ENCODE data around the gene POU2AF3. TPM values are rescaled to one million over a fixed set of nuclear protein-coding genes. Genes with fewer than 3 reads are reported as not detected.
"Not testable (repeated sequence)": the region's sequence is repeated elsewhere in the genome, so short reads cannot be mapped to it uniquely, and the experiment has no call there.

Gene POU2AF3
- not detected for total RNA-seq

DNA sequence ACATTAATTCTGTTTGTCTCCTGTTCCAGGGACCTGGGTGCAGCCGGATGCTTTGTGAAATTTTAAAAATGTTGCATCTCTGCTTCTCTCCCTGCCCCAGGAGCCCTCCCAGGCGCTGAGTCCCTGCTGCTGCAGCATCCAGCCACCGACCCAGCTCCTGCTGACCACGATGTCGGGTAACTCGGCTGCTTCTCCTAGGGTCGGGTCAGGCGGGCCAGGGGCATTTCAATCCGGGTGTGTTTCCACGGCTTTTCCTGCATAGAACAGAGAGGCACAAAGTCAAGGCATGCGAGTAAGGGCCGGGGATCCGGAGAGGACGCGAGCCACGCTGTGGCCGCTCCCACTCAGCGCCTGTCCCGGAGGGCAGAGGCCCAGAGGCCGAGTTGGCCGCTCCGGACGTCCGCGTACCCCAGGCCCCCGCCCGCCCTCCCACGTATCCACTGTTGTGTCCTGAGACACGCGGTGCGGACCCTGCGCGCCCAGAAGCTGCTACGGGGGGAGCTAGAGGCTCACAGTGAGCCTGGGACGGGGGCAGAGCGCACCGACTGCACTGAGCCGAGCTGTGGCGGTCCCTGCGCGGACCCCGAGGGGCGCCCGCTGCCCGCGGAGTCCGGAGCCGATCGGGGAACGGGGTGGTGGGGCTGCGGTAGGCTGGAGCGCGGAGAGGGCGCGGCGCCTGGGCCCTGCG lies at the start of gene POU2AF3:
POU2AF3 (plus strand) TSS at position 134 of the 688 bp plus-strand sequence; CDS start at position 170, 36 bp downstream.
- Mint-ChIP-seq H3K4me1 (no peaks in the 10 kb centered on the region), H3K4me3 (peak within 1 kb of the TSS; percentile 17), H3K9me3 (no peaks in the 10 kb centered on the region), H3K36me3 (ENCODE audit: low read depth) (no peaks in the 10 kb centered on the region), H3K27me3 (peaks cover 39% of the 10 kb centered on the region), H3K27ac (no peak within 1 kb of the TSS)
- ATAC-seq (replicated peaks), result no peak

GRCh38 chr11:111250936-111251335 lies 47.4 kb upstream of the POU2AF3 start:
- Mint-ChIP-seq H3K36me3 (ENCODE audit: low read depth) (no peaks in the 10 kb centered on the region), H3K27me3 (peaks cover 6% of the 10 kb centered on the region), H3K4me1 (no peaks in the 10 kb centered on the region), H3K27ac (no peak overlapping the region), H3K4me3 (no peak overlapping the region), H3K9me3 (no peaks in the 10 kb centered on the region)
- ATAC-seq (replicated peaks), result no peak

DNA sequence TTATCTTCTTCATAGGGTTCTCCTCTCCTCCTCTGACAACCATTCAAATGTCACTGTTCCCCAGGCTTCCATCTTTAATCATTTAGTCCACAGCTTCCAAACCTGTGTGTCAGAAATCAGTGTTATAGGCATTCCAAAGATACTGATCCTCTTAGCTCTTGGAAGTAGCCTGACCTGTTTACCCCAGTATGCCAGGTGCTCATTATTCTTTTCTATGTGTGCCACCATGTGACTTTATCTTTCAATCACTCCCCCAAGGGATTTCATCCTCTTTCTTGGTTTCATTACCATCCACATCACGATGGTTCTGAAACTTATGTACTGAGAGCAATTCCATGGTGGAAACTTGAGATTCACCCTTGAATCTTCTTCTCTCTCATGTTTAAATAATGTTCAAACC lies 45.2 kb upstream of the POU2AF3 start:
- H3K27me3 Mint-ChIP-seq, result peaks cover 8% of the 10 kb centered on the region
- no peak for ATAC-seq (replicated peaks)
- H3K36me3 Mint-ChIP-seq (ENCODE audit: low read depth), result no peaks in the 10 kb centered on the region
- no peaks in the 10 kb centered on the region for H3K4me1 Mint-ChIP-seq
- no peak overlapping the region for H3K4me3 Mint-ChIP-seq
- H3K9me3 Mint-ChIP-seq, result no peaks in the 10 kb centered on the region
- H3K27ac Mint-ChIP-seq, result no peak overlapping the region

DNA sequence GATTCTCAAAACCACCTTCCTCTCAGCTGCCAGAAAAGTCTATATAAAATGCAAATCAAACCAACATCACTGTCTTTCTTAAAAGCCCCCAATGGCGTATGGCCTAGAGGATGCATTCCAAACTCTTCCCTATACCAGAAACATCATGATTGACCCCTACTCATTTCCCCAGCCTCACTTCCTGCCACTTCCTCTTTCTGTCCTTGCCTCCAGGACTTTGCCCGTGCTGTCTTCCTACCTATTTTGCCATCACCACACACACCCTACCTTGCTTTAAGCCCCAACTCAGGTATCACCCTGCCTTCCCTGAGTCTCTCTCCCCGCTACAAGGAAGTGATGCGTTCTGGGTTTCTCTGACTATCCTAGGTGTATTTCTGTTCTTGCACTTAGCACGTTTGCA lies 44.7 kb upstream of the POU2AF3 start:
- Mint-ChIP-seq H3K4me1 (no peaks in the 10 kb centered on the region), H3K4me3 (no peak overlapping the region), H3K27ac (no peak overlapping the region), H3K36me3 (ENCODE audit: low read depth) (no peaks in the 10 kb centered on the region), H3K27me3 (peaks cover 8% of the 10 kb centered on the region), H3K9me3 (no peaks in the 10 kb centered on the region)
- no peak for ATAC-seq (replicated peaks)

DNA sequence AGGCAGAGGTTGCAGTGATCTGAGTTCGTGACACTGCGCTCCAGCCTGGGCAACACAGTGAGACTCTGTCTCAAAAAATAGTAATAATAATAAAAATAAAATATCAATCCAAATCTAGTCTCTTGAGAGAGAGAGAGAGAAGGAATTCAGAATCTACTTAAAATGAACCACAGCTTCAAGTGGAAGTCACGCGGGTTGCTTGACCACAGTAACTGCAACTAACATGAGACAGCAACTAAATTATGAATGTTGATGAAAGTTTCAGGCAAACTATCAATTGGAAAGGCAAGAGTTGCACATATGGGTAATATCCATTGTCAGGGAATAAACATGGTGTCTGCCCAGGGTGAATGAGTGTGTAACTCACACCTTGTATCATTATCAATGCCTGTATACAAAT lies 40.3 kb upstream of the POU2AF3 start:
- Mint-ChIP-seq H3K36me3 (ENCODE audit: low read depth) (no peaks in the 10 kb centered on the region), H3K9me3 (no peaks in the 10 kb centered on the region), H3K27me3 (peaks cover 34% of the 10 kb centered on the region), H3K4me3 (no peak overlapping the region), H3K4me1 (no peaks in the 10 kb centered on the region), H3K27ac (no peak overlapping the region)
- no peak for ATAC-seq (replicated peaks)

DNA sequence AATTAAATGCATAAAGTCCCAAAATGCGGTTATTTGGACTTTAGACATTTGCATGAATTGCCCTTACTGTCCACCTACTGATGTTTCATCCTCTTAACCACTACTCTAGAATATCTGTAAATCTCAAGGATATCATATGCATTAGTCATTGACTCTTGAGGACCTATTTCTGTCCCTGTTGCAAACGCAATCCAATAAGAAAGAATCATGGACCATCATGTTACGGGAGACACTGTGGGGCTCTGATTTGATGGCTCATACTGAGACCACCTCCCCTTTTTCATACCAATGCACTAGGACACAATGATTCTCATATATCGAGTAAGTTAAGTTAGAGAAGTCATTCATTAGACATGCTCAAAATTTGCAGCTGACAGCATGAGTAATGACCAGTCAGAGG lies 38.5 kb upstream of the POU2AF3 start:
- Mint-ChIP-seq H3K27ac (no peak overlapping the region), H3K4me1 (no peaks in the 10 kb centered on the region), H3K4me3 (no peak overlapping the region), H3K27me3 (peaks cover 42% of the 10 kb centered on the region), H3K36me3 (ENCODE audit: low read depth) (no peaks in the 10 kb centered on the region), H3K9me3 (no peaks in the 10 kb centered on the region)
- no peak for ATAC-seq (replicated peaks)

DNA sequence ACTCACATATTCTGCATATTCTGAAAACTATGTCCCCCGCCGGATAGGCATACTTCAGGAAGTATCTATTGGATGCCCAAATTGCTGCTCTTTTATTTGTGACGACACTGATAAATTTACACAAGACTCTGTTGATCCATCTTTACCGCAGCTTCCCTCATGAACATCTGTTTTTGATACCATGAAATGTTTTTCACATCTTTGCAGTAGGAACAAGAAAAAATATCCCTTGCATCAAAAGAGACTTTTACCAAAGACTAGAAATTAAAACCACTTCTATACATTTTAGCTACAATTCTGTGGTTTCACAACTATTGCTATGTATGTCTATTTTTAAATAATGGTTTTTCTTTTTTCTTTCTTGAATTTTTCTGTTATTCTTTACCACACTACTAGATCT lies 37.5 kb upstream of the POU2AF3 start:
- peaks cover 42% of the 10 kb centered on the region for H3K27me3 Mint-ChIP-seq

DNA sequence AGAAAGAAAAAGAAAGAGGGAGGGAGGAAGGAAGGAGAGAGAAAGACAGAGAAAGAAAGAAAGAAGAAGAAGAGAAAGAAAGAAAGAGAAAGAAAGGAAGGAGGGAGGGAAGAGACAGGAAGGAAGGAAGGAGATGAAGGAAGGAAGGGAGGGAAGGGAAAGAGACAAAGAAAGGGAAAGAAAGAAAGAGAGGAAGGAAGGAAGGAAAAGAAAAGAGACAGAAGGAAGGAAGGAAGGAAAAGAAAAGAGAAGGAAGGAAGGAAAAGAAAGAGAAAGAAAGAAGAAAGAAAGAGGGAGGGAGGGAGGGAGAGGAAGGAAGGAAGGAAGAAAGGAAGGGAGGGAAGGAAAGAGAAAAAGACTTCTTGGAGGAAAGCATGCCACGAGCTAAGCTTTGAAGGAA lies 33.7 kb upstream of the POU2AF3 start:
- Mint-ChIP-seq H3K36me3 (ENCODE audit: low read depth) (no peaks in the 10 kb centered on the region), H3K27me3 (peaks cover 37% of the 10 kb centered on the region), H3K27ac (no peak overlapping the region), H3K4me1 (no peaks in the 10 kb centered on the region), H3K9me3 (no peaks in the 10 kb centered on the region), H3K4me3 (no peak overlapping the region)
- ATAC-seq (replicated peaks), result no peak

More for the DNA sequence above, 37.5 kb upstream of the POU2AF3 start:
- H3K9me3 Mint-ChIP-seq, result no peaks in the 10 kb centered on the region
- ATAC-seq (replicated peaks), result no peak
- no peak overlapping the region for H3K27ac Mint-ChIP-seq
- no peak overlapping the region for H3K4me3 Mint-ChIP-seq
- no peaks in the 10 kb centered on the region for H3K4me1 Mint-ChIP-seq
- H3K36me3 Mint-ChIP-seq (ENCODE audit: low read depth), result no peaks in the 10 kb centered on the region

DNA sequence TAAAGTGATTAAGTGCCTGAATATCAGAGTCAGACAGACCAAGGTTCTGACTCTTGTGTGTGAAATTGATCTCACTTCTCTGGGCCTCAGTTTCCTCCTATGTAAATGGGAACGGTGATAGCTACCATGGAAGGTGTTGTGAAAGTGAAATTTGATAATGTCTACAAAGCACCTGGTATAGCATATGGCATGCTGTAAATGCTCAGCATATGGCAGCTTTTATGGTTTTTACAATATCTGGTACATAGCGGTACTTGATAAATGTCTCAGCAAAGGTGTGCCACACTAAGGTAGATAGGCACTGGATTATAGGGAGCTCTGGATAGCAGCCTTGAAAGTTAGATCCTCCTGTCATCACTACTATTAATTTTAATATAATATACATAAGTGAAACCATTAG lies 32.9 kb upstream of the POU2AF3 start:
- ATAC-seq (replicated peaks), result no peak
- Mint-ChIP-seq H3K4me3 (no peak overlapping the region), H3K36me3 (ENCODE audit: low read depth) (no peaks in the 10 kb centered on the region), H3K9me3 (no peaks in the 10 kb centered on the region), H3K4me1 (no peaks in the 10 kb centered on the region), H3K27me3 (peaks cover 32% of the 10 kb centered on the region), H3K27ac (no peak overlapping the region)

DNA sequence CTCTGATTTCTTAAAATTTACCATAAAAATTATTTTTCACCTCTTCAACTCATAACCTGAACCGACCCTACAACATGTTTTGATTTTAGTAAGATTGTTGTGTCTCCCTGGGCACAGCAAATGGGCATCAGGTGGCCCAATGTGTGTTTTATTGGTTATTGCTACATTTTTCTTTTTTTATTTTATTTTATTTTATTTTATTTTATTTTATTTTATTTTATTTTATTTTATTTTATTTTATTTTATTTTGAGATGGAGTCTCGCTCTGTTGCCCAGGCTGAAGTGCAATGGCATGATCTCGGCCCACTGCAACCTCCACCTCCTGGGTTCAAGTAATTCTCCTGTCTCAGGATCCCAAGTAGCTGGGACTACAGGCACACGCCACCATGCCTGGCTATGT lies 30.0 kb upstream of the POU2AF3 start:
- not testable (repeated sequence) for H3K4me3 Mint-ChIP-seq; H3K9me3 Mint-ChIP-seq; ATAC-seq (replicated peaks); H3K27ac Mint-ChIP-seq; H3K4me1 Mint-ChIP-seq; H3K36me3 Mint-ChIP-seq (ENCODE audit: low read depth)
- H3K27me3 Mint-ChIP-seq, result peaks cover 22% of the 10 kb centered on the region

DNA sequence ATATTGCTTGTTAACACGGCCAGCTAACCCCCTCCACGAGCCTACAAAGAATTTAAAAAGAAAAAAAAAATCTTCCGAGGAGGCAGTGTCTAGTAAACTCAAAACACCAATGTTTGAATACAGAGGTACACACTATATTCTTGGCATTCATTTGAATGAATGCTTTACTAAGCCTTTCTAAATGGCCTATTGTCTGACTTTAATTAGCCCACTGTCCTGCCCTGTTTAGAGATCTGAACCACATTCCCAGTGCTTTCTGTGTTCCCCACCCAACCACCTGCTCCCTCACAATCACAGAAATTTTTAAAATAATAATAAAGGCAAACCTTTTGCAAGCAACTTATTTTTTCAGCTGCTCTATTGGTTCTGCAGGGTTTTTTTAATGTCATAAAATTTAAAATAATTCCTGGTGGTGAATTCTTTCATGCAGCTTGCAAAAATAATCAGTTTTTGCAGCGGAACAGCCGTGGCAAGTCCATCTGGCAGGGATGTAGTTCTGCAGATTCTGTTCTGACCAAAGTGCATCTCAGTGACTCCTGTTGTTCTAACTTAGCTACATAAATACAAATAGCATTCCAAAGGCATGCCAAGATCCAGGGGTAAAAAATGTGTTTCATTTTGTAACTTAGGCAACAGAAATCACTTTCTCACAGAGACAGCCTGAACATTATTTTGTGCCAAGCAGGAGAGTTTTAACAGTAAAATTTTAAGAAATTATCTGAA lies 29.0 kb upstream of the POU2AF3 start:
- Mint-ChIP-seq H3K27ac (no peak overlapping the region), H3K4me3 (no peak overlapping the region), H3K27me3 (peaks cover 22% of the 10 kb centered on the region), H3K4me1 (no peaks in the 10 kb centered on the region), H3K9me3 (no peaks in the 10 kb centered on the region), H3K36me3 (ENCODE audit: low read depth) (no peaks in the 10 kb centered on the region)
- no peak for ATAC-seq (replicated peaks)

DNA sequence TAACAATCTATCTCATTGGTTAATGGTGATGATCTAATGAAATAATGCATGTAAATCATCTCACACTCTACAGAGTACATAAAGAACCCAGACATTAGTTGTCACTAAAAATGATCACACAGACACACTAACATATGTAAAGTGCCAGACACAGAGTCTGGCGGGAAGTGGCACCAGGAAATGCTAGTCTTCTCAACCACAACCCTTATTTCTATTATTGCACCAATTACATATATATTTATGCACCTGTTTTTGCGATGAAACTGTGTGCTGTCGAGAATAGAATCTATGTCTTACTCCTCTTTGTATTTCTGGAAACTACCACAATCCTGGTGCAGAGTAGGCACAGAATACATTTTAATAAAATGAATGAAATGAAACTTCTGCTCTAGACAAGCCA lies 25.9 kb upstream of the POU2AF3 start:
- no peak overlapping the region for H3K27ac Mint-ChIP-seq
- no peaks in the 10 kb centered on the region for H3K4me1 Mint-ChIP-seq
- peaks cover 32% of the 10 kb centered on the region for H3K27me3 Mint-ChIP-seq
- H3K36me3 Mint-ChIP-seq (ENCODE audit: low read depth), result no peaks in the 10 kb centered on the region
- ATAC-seq (replicated peaks), result no peak
- H3K9me3 Mint-ChIP-seq, result no peaks in the 10 kb centered on the region
- H3K4me3 Mint-ChIP-seq, result no peak overlapping the region

- no peaks in the 10 kb centered on the region for H3K36me3 Mint-ChIP-seq (ENCODE audit: low read depth)
- no peak overlapping the region for H3K4me3 Mint-ChIP-seq
- H3K9me3 Mint-ChIP-seq, result no peaks in the 10 kb centered on the region
- ATAC-seq (replicated peaks), result no peak
- H3K4me1 Mint-ChIP-seq, result no peaks in the 10 kb centered on the region
- no peaks in the 10 kb centered on the region for H3K27me3 Mint-ChIP-seq
- no peak overlapping the region for H3K27ac Mint-ChIP-seq
Measured at GRCh38 chr11:111282562-111283075, 15.7 kb upstream of the POU2AF3 start.

- Mint-ChIP-seq H3K36me3 (ENCODE audit: low read depth) (no peaks in the 10 kb centered on the region), H3K4me1 (no peaks in the 10 kb centered on the region), H3K27ac (no peak overlapping the region), H3K4me3 (no peak overlapping the region), H3K27me3 (no peaks in the 10 kb centered on the region), H3K9me3 (no peaks in the 10 kb centered on the region)
- ATAC-seq (replicated peaks), result peak; percentile 7
Measured at GRCh38 chr11:111283945-111284481, 14.3 kb upstream of the POU2AF3 start.

All from activated T-helper 17 cell treated with anti-CD3 and anti-CD28 coated beads, Interleukin-2, amount 50 U/mL, for 72 hours (primary cell).